K562 (cell line): ENCODE data around the gene DIP2A. TPM values are rescaled to one million over a fixed set of nuclear protein-coding genes. Genes with fewer than 3 reads are reported as not detected.
A peak's percentile ranks its signal among the peaks of the same experiment; 100 is the strongest.

Source experiments
- BHLHE40 ChIP-seq: IDR thresholded peaks from 2 replicates; pipeline ENCODE4 v1.6.1; 2011; ENCODE audit warnings: low read length, improper control_type of control experiment
- BRD9 ChIP-seq: fragments of 450-650 bp; IDR thresholded peaks from 2 replicates; pipeline ENCODE4 v1.6.1; 2018; ENCODE audit warnings: low read depth; ENCODE audit not compliant: partially characterized antibody
- DDX20 ChIP-seq: fragments of 450-650 bp; IDR thresholded peaks from 2 replicates; pipeline ENCODE4 v1.6.1; 2016; ENCODE audit warnings: missing genetic modification characterization, low read depth, mild to moderate bottlenecking, missing compliant biosample characterization, moderate library complexity
- ERF ChIP-seq: fragments of 450-650 bp; formaldehyde crosslinking; IDR thresholded peaks from 2 replicates; pipeline ENCODE4 v1.4.0; 2020; ENCODE audit warnings: mild to moderate bottlenecking, mixed read lengths
- GATA2 ChIP-seq: sonication (generic); formaldehyde crosslinking; IDR thresholded peaks from 2 replicates; pipeline ENCODE4 v1.4.0; 2020; ENCODE audit warnings: mild to moderate bottlenecking, missing genetic modification reagents
- PCBP1 ChIP-seq: fragments of 200-400 bp; formaldehyde crosslinking; IDR thresholded peaks from 2 replicates; pipeline ENCODE4 v1.6.1; 2018; ENCODE audit warnings: mild to moderate bottlenecking, low read depth, low read length; ENCODE audit not compliant: poor library complexity, severe bottlenecking
- POLR3A ChIP-seq: IDR thresholded peaks from 2 replicates; pipeline ENCODE4 v1.6.1; 2011; ENCODE audit warnings: borderline replicate concordance, mild to moderate bottlenecking, moderate library complexity; ENCODE audit not compliant: insufficient read length, insufficient read depth; ENCODE audit errors: extremely low read depth
- RBM14 ChIP-seq: fragments of 200-400 bp; formaldehyde crosslinking; IDR thresholded peaks from 2 replicates; pipeline ENCODE4 v1.6.1; 2018; ENCODE audit warnings: low read depth, mild to moderate bottlenecking, low read length, moderate library complexity, borderline replicate concordance; ENCODE audit not compliant: insufficient read depth
- RFX5 ChIP-seq: IDR thresholded peaks from 2 replicates; pipeline ENCODE4 v1.6.1; 2011; ENCODE audit warnings: low read depth, mild to moderate bottlenecking, improper control_type of control experiment, low read length
- SMC3 ChIP-seq: conservative IDR thresholded peaks from 2 replicates; pipeline ENCODE4 v1.6.1; 2011; ENCODE audit warnings: low read depth, low read length, improper control_type of control experiment; ENCODE audit not compliant: insufficient read depth
- TAF7 ChIP-seq: fragments of 450-650 bp; IDR thresholded peaks from 2 replicates; pipeline ENCODE4 v1.6.1; 2016; ENCODE audit warnings: missing genetic modification characterization, missing compliant biosample characterization
- ZBTB11 ChIP-seq, 3 experiments: fragments of 200-800 bp in 1 of 3; fragments of 250-450 bp in 1 of 3; fragments of 450-650 bp in 1 of 3; sonication (Bioruptor Pico) in 1 of 3; sonication (Bioruptor generic) in 1 of 3; formaldehyde crosslinking in 1 of 3; IDR thresholded peaks; 2 replicates each; pipeline versions ENCODE4 v1.6.1 to v1.8.0; 2016 to 2022; ENCODE audit warnings: mild to moderate bottlenecking in 2 of 3, missing genetic modification characterization in 2 of 3, missing compliant biosample characterization in 1 of 3, moderate library complexity in 1 of 3
- ZNF212 ChIP-seq: fragments of 450-650 bp; formaldehyde crosslinking; IDR thresholded peaks from 2 replicates; pipeline ENCODE4 v1.4.0; 2020; ENCODE audit warnings: mild to moderate bottlenecking
- ZNF24 ChIP-seq: fragments of 450-650 bp; IDR thresholded peaks from 2 replicates; pipeline ENCODE4 v1.6.1; 2016
- polyA plus RNA-seq, 8 experiments: library from polyadenylated mRNA; depleted of rRNA in 4 of 8; stranded (reverse) in 5 of 8; unstranded in 3 of 8; fragments of >200 nt; fragmentation: Nextera tagmentation in 2 of 8; fragmentation: Illumina TruSeq in 1 of 8; extraction: Ambion mirVana in 2 of 8; extraction: Trizol in 1 of 8; gene quantifications; 2 replicates each; pipeline versions ENCODE4 v1.2.1 to v1.2.3, GENCODE V29; 2011 to 2014; ENCODE audit warnings: inconsistent platforms in 1 of 8, missing spikeins in 1 of 8
- total RNA-seq, 7 experiments: library from RNA; depleted of rRNA in 6 of 7; stranded (reverse); fragments of >200 nt in 6 of 7; fragmentation: Illumina TruSeq in 2 of 7; extraction: Trizol in 2 of 7; gene quantifications; 2 replicates each; pipeline versions ENCODE4 v1.2.1 to v1.2.3, GENCODE V29; 2011 to 2021; ENCODE audit warnings: low replicate concordance in 1 of 7
- TF ChIP-seq, protein P1 (sequence below), 2 experiments: fragments of 450-650 bp; formaldehyde crosslinking in 1 of 2; IDR thresholded peaks; 2 replicates each; pipeline versions ENCODE4 v1.4.0 to v1.6.1; 2014 to 2020; ENCODE audit warnings: mild to moderate bottlenecking in 2 of 2, borderline replicate concordance in 1 of 2, low read depth in 1 of 2

The DIP2A gene
- total and polyA plus RNA-seq, 9 of the 15 experiments (the other 6 are each of a cell fraction or from before 2014, with no cell fraction given): 4.3 to 34.5 (median 20.3) TPM

DNA sequence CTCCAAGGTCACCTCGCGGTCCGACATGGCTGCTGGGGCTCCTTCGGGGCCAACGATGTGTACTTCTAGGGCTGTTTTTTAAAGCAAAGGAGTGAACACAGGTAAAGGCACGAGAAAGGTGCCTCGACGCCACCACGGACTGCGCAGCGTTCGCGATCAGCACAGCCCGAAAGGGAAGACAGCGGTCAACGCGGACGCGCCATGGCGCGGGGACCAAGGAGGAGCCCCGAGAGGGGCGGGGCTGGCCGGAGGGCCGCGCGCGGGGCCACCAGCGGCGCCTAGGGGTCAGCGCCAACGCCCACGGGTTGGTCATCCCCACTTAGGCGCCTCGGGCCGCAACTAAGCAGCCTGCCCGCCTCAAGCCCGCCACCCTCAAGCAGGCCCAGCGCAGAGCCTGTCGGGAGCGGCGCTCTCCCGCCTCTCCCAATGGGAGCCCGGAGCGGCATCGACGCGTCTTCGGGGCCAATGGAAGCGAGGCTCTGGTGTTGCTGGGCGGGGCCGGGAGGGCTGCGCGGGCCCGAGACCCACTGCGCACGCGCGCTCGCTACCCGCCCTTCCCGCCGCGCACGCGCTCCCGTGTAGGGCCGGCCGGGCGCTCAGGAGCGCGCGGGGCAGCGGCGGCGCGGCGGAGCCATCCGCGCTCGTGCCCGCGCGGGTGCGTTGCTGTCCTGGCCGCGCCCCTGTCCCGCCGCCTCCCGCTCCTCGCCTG lies at the start of gene DIP2A (continued):
- TF ChIP-seq ZBTB11 (CRISPR knock-in tag; IDR thresholded peaks at IDR 0.05) (peak in 1 of 3 experiments; percentile 67; a peak in 1 of 6 replicates), SMC3 (0 out of 2 replicates have a peak, but pooled peaks have one; percentile 16), TAF7 (tag) (peak; percentile 92), PCBP1 (peak; percentile 15), BRD9 (peak; percentile 74), BHLHE40 (no peak), GATA2 (no peak), ZNF212 (CRISPR knock-in tag) (no peak), ZNF24 (no peak; the same call in 1 of the 2 replicates), POLR3A (no peak), ERF (CRISPR knock-in tag) (peak; percentile 96), RBM14 (0 out of 2 replicates have a peak, but pooled peaks have one; percentile 77), RFX5 (peak; percentile 94), DDX20 (tag) (no peak)
- TF ChIP-seq, protein P1, sequence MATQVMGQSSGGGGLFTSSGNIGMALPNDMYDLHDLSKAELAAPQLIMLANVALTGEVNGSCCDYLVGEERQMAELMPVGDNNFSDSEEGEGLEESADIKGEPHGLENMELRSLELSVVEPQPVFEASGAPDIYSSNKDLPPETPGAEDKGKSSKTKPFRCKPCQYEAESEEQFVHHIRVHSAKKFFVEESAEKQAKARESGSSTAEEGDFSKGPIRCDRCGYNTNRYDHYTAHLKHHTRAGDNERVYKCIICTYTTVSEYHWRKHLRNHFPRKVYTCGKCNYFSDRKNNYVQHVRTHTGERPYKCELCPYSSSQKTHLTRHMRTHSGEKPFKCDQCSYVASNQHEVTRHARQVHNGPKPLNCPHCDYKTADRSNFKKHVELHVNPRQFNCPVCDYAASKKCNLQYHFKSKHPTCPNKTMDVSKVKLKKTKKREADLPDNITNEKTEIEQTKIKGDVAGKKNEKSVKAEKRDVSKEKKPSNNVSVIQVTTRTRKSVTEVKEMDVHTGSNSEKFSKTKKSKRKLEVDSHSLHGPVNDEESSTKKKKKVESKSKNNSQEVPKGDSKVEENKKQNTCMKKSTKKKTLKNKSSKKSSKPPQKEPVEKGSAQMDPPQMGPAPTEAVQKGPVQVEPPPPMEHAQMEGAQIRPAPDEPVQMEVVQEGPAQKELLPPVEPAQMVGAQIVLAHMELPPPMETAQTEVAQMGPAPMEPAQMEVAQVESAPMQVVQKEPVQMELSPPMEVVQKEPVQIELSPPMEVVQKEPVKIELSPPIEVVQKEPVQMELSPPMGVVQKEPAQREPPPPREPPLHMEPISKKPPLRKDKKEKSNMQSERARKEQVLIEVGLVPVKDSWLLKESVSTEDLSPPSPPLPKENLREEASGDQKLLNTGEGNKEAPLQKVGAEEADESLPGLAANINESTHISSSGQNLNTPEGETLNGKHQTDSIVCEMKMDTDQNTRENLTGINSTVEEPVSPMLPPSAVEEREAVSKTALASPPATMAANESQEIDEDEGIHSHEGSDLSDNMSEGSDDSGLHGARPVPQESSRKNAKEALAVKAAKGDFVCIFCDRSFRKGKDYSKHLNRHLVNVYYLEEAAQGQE (IDR thresholded peaks at IDR 0.05; ENCODE audit: borderline replicate concordance): peak; percentile 90
- TF ChIP-seq, protein P1 (CRISPR knock-in tag; IDR thresholded peaks at IDR 0.05; ENCODE audit: low read depth): peak; percentile 85
